Stimulated activated CD4-positive, alpha-beta T cell treated with anti-CD3 and anti-CD28 coated beads, Interleukin-2, amount 100 ng/mL, for 4 hours (primary cell): ENCODE measurements around the gene EFNB2.

Source experiments
- DNase-seq: peaks from one replicate; pipeline ENCODE4 v3.0.0-alpha.2; 2020; ENCODE audit warnings: low read depth

EFNB2 gene

GRCh38 chr13:106525865-106526264 is 9.6 kb downstream of the EFNB2 start:
- DNase-seq: no peak

GRCh38 chr13:106524108-106524507 is 11.4 kb downstream of the EFNB2 start:
- no peak for DNase-seq

- DNase-seq: no peak
Observed at GRCh38 chr13:106523576-106523975, 11.9 kb downstream of the EFNB2 start.

GRCh38 chr13:106522898-106523525 is 12.4 kb downstream of the EFNB2 start:
- DNase-seq: no peak

- no peak for DNase-seq
Observed at GRCh38 chr13:106522112-106522705, 13.3 kb downstream of the EFNB2 start.

GRCh38 chr13:106521095-106521799 is 14.2 kb downstream of the EFNB2 start:
- DNase-seq: no peak

- no peak for DNase-seq
Observed at GRCh38 chr13:106520251-106521054, 15.0 kb downstream of the EFNB2 start.

GRCh38 chr13:106518512-106518911 is 16.9 kb downstream of the EFNB2 start:
- DNase-seq: no peak

- no peak for DNase-seq
Observed at GRCh38 chr13:106517109-106517847, 18.2 kb downstream of the EFNB2 start.

GRCh38 chr13:106515635-106516254 is 19.7 kb downstream of the EFNB2 start:
- no peak for DNase-seq

- DNase-seq: no peak
Observed at GRCh38 chr13:106514928-106515634, 20.4 kb downstream of the EFNB2 start.

GRCh38 chr13:106513025-106513983 is 22.2 kb downstream of the EFNB2 start:
- no peak for DNase-seq

GRCh38 chr13:106507560-106508274 is 27.7 kb downstream of the EFNB2 start:
- no peak for DNase-seq

GRCh38 chr13:106506286-106506685 is 29.2 kb downstream of the EFNB2 start:
- DNase-seq: no peak

- DNase-seq: no peak
Observed at GRCh38 chr13:106505732-106506131, 29.7 kb downstream of the EFNB2 start.

- DNase-seq: no peak
Observed at GRCh38 chr13:106505295-106505694, 30.2 kb downstream of the EFNB2 start.

- DNase-seq: no peak
Observed at GRCh38 chr13:106503730-106504453, 31.6 kb downstream of the EFNB2 start.

GRCh38 chr13:106503272-106503671 is 32.2 kb downstream of the EFNB2 start:
- no peak for DNase-seq
